Rectal smooth muscle tissue (tissue), 1 donor: Measurements from ENCODE around the gene ATP1A1.

Experiments used
- H3K27ac ChIP-seq: one replicate; pipeline ENCODE4 v1.7.0; 2013; ENCODE audit warnings: low read depth, low read length, inconsistent platforms
- H3K27me3 ChIP-seq: one replicate; pipeline ENCODE4 v1.7.0; 2013; ENCODE audit warnings: low read length; ENCODE audit not compliant: control insufficient read depth, insufficient read depth
- H3K36me3 ChIP-seq: one replicate; pipeline ENCODE4 v1.7.0; 2013; ENCODE audit warnings: low read length; ENCODE audit not compliant: control insufficient read depth, insufficient read depth
- H3K4me1 ChIP-seq: one replicate; pipeline ENCODE4 v1.7.0; 2013; ENCODE audit warnings: low read length; ENCODE audit not compliant: control insufficient read depth, insufficient read depth
- H3K4me3 ChIP-seq: one replicate; pipeline ENCODE4 v1.7.0; 2013; ENCODE audit warnings: low read length
- H3K9ac ChIP-seq: one replicate; pipeline ENCODE4 v1.7.0; 2013; ENCODE audit warnings: low read length

The ATP1A1 gene

GRCh38 chr1:116415699-116416533 is 42.9 kb downstream of the ATP1A1 start:
- H3K4me3 ChIP-seq, result no peak overlapping the region
- H3K36me3 ChIP-seq, result no peaks in the 10 kb centered on the region
- no peak overlapping the region for H3K27ac ChIP-seq
- H3K27me3 ChIP-seq, result no peaks in the 10 kb centered on the region
- H3K4me1 ChIP-seq, result peaks cover 3% of the 10 kb centered on the region
- H3K9ac ChIP-seq, result no peak overlapping the region

- Histone ChIP-seq H3K9ac (no peak overlapping the region), H3K27ac (no peak overlapping the region)
Observed at GRCh38 chr1:116416854-116417513, 43.9 kb downstream of the ATP1A1 start.

GRCh38 chr1:116417678-116418077 is 44.6 kb downstream of the ATP1A1 start:
- Histone ChIP-seq H3K36me3 (no peaks in the 10 kb centered on the region), H3K4me1 (peaks cover 3% of the 10 kb centered on the region), H3K4me3 (peak overlapping the region; percentile 97), H3K27me3 (no peaks in the 10 kb centered on the region), H3K9ac (peak overlapping the region; percentile 96), H3K27ac (no peak overlapping the region)

More at GRCh38 chr1:116416854-116417513, 43.9 kb downstream of the ATP1A1 start:
- H3K27me3 ChIP-seq, result no peaks in the 10 kb centered on the region
- no peaks in the 10 kb centered on the region for H3K36me3 ChIP-seq
- H3K4me1 ChIP-seq, result peaks cover 3% of the 10 kb centered on the region
- no peak overlapping the region for H3K4me3 ChIP-seq

GRCh38 chr1:116418091-116418830 is 45.2 kb downstream of the ATP1A1 start:
- Histone ChIP-seq H3K9ac (peak overlapping the region; percentile 96), H3K36me3 (no peaks in the 10 kb centered on the region), H3K27ac (peak overlapping the region; percentile 38), H3K4me3 (peak overlapping the region; percentile 97), H3K27me3 (no peaks in the 10 kb centered on the region), H3K4me1 (peaks cover 3% of the 10 kb centered on the region)

- Histone ChIP-seq H3K36me3 (no peaks in the 10 kb centered on the region), H3K4me1 (peaks cover 3% of the 10 kb centered on the region), H3K27ac (no peak overlapping the region), H3K9ac (no peak overlapping the region), H3K27me3 (no peaks in the 10 kb centered on the region), H3K4me3 (no peak overlapping the region)
Observed at GRCh38 chr1:116420417-116421200, 47.6 kb downstream of the ATP1A1 start.

- H3K4me3 ChIP-seq, result no peak overlapping the region
Observed at GRCh38 chr1:116424438-116424837, 51.4 kb downstream of the ATP1A1 start.

GRCh38 chr1:116424863-116425262 is 51.8 kb downstream of the ATP1A1 start:
- Histone ChIP-seq H3K27ac (no peak overlapping the region), H3K9ac (no peak overlapping the region), H3K36me3 (no peaks in the 10 kb centered on the region), H3K27me3 (no peaks in the 10 kb centered on the region), H3K4me3 (no peak overlapping the region), H3K4me1 (no peaks in the 10 kb centered on the region)

More at GRCh38 chr1:116424438-116424837, 51.4 kb downstream of the ATP1A1 start:
- H3K4me1 ChIP-seq, result no peaks in the 10 kb centered on the region
- H3K36me3 ChIP-seq, result no peaks in the 10 kb centered on the region
- no peak overlapping the region for H3K27ac ChIP-seq
- H3K9ac ChIP-seq, result no peak overlapping the region
- H3K27me3 ChIP-seq, result no peaks in the 10 kb centered on the region

GRCh38 chr1:116425987-116426386 is 52.9 kb downstream of the ATP1A1 start:
- H3K27ac ChIP-seq, result no peak overlapping the region
- H3K36me3 ChIP-seq, result no peaks in the 10 kb centered on the region
- no peak overlapping the region for H3K4me3 ChIP-seq
- no peaks in the 10 kb centered on the region for H3K27me3 ChIP-seq
- H3K4me1 ChIP-seq, result no peaks in the 10 kb centered on the region
- H3K9ac ChIP-seq, result no peak overlapping the region

GRCh38 chr1:116426401-116426800 is 53.4 kb downstream of the ATP1A1 start:
- H3K9ac ChIP-seq, result no peak overlapping the region
- no peaks in the 10 kb centered on the region for H3K27me3 ChIP-seq
- no peaks in the 10 kb centered on the region for H3K4me1 ChIP-seq
- H3K4me3 ChIP-seq, result no peak overlapping the region
- no peak overlapping the region for H3K27ac ChIP-seq
- H3K36me3 ChIP-seq, result no peaks in the 10 kb centered on the region

GRCh38 chr1:116428576-116428975 is 55.5 kb downstream of the ATP1A1 start:
- Histone ChIP-seq H3K9ac (no peak overlapping the region), H3K27me3 (no peaks in the 10 kb centered on the region), H3K4me3 (no peak overlapping the region), H3K4me1 (no peaks in the 10 kb centered on the region), H3K27ac (no peak overlapping the region), H3K36me3 (no peaks in the 10 kb centered on the region)

GRCh38 chr1:116429821-116430374 is 56.9 kb downstream of the ATP1A1 start:
- no peaks in the 10 kb centered on the region for H3K4me1 ChIP-seq
- no peaks in the 10 kb centered on the region for H3K36me3 ChIP-seq
- H3K27me3 ChIP-seq, result no peaks in the 10 kb centered on the region
- H3K27ac ChIP-seq, result no peak overlapping the region
- no peak overlapping the region for H3K9ac ChIP-seq
- H3K4me3 ChIP-seq, result no peak overlapping the region
